Hematopoietic multipotent progenitor cell treated with erythropoietin and hydrocortisone succinate and interleukin-3 and kit ligand, for 15 days (in vitro differentiated cells): ENCODE results near the gene DGCR2.

Source experiments
- DNase-seq: peaks from one replicate; pipeline ENCODE4 v3.0.0-alpha.2; 2015; ENCODE audit warnings: low spot score

DGCR2 gene

GRCh38 chr22:19127329-19128008 is 5.3 kb upstream of the DGCR2 start:
- DNase-seq: no peak

DNA sequence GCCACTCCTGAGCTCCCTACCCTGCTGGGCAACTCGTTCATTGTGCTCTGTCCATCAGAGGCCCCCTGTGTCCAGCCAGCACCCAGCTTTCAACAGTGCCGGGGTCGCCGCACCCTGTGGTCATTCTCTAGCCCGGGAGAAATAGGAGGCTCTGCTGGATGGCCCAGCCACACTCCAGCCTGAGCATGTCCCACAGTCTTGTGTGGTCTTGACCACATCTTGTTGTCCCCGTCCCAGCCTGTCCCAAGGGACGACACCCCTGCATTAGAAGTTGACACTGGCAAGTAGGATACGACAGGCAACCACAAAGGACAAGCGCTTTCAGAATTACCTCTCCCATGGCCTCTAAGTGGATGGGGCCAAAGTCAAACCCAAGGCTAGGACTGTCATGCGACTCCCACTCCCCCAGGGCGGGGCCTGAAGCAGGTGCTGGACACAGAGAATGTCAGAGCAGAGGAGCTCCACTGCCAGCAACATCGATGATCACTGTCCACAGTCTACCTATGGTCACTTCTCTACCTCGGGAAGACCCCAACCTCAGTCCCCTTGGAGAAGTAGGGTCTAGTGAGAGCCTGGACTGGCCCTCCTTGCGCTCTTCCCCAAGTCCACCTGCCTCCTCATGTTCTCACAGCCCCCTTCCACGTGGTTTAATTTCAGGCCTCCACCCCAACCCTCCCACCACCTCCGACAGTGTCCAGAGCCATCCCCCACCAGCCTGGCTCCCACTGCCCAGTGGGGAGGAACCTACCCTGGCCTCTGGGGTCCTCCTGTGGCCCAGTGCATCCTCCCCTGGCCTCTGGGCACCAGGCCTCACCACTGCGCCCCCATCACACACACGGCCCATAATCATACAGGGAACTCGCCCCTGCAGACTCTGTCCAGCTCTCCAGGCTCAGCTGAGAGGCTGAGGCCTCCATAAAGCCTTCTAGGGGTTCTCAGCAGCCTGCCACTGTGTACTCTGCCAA is 4.4 kb upstream of the DGCR2 start:
- no peak for DNase-seq

DNA sequence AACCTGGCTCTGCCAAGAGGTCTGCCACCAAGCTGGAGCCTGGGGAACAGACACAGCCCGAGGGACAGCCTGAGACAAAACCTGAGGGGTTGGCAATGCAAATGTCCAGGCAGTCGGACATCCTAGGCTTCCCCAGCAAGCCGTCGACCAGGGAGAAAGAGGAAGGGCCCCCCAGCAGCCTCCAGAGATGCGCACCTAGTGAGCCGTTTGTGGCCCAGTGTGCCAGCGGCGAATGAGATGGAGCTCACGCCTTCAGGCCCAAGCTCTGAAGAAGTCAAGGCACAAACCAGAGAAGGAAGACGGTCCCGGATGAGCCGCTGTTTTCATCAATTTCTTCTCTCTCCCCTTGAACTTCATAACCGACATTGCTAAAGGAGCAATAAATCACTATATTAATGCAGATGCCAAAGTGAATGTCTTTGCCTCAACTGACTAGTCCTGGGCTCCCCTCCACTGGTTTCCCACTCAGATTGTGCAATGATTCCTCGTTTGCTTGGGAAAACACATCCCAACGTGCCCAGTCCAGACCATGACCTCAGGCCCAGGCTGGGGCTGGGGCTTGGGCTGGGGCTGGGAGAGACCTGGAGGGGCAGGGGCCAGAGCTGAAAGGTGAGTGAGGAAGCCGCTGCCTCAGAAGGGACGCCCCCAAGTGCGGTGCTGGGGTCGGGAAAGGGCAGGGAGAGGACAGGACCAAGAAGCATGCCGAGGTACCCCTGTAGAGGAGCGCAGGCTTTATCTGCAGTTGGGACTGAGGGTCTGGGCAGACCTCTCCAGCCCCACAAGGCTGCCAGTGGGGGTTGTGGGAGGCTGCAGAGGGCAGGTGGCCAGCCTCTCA is 3.5 kb upstream of the DGCR2 start:
- no peak for DNase-seq

DNA sequence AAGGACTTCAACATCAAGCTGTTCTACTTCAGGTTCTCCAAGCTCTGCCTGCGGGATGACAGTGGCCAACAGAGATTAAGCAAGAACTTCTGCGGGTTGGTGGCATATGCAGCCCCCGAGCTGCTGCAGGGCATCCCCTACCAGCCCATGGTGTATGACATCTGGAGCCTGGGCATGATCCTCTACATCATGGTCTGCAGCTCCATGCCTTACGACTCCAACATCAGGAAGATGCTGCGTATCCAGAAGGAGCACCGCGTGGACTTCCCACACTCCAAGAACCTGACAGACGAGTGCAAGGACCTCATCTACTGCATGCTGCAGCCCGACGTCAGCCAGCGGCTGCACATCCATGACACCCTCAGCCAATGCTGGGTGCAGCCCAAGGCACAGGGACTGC is 2.8 kb upstream of the DGCR2 start:
- no peak for DNase-seq

DNA sequence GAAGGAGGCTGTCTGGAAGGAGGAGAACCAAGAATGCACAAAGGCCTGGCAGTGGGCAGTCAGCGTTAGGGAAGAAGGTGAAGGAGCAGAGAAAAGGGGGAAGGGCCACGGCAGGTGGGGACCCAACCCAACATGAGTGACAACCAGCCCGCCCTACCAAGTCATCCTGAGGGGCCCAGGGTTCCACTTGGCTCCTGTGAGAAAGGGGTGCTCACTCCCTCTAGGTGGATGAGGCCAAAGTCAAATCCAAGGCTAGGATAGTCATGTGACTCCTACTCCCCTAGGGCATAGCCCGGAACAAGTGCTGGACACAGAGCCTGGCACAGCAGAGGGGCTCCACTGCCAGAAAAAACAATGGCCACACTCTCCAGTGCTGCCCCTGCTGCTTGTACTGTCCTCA is 2.2 kb upstream of the DGCR2 start:
- no peak for DNase-seq

DNA sequence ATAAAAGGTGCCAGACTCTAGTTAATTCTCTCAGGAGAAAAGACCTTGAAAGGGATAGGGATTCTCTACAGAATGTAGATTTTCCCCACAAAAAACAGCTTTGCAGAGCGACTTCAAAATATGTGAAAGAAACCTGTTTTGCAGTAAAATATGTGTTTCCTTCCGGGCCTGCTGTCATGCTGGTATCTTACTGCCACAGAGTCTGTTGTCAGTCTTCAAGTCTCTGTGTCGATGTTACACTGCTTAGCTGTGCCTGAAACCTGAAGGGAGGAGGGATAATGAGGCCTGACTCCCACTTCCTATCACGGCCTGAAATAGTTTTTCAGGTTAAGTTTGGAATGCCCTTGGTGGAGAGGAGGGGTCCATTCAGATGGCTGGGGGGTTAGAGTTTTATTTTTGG is 1.7 kb upstream of the DGCR2 start:
- DNase-seq: no peak

GRCh38 chr22:19122752-19123492 is 710 bp upstream of the DGCR2 start:
- DNase-seq: no peak

DNA sequence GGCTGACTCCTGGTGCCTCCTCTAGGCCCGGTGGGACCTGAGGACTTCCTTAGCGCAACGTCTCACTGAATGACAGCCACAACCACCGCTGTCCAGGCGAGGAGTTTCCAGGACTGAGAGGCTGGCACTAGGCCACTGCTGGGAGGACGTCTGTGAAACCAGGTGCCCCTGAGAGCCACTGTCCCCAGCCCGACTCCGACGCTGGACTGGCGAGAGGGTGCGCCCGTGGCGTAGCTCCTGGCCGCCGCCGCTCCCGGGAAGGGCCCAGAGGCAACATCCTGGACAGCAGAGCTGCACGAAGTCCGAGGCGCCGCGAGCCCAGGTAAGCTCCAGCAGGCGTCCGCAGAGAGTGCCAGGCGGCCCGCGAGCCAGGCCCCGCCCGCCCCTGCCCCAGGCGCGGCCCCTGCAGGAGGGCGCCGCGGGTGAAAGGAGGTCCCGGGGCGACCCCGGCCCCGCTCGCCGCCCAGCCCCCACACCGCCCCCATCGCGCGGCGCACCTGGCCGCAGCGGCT is 525 bp downstream of the DGCR2 start:
- DNase-seq: peak; percentile 38

- DNase-seq: no peak
Observed at GRCh38 chr22:19120829-19121630, 1.2 kb downstream of the DGCR2 start.

GRCh38 chr22:19119949-19120348 is 2.3 kb downstream of the DGCR2 start:
- DNase-seq: no peak

- peak; percentile 24 for DNase-seq
Observed at GRCh38 chr22:19118329-19118880, 3.8 kb downstream of the DGCR2 start.

GRCh38 chr22:19117111-19117512 is 5.1 kb downstream of the DGCR2 start:
- no peak for DNase-seq

- peak; percentile 42 for DNase-seq
Observed at GRCh38 chr22:19115628-19116027, 6.6 kb downstream of the DGCR2 start.

DNA sequence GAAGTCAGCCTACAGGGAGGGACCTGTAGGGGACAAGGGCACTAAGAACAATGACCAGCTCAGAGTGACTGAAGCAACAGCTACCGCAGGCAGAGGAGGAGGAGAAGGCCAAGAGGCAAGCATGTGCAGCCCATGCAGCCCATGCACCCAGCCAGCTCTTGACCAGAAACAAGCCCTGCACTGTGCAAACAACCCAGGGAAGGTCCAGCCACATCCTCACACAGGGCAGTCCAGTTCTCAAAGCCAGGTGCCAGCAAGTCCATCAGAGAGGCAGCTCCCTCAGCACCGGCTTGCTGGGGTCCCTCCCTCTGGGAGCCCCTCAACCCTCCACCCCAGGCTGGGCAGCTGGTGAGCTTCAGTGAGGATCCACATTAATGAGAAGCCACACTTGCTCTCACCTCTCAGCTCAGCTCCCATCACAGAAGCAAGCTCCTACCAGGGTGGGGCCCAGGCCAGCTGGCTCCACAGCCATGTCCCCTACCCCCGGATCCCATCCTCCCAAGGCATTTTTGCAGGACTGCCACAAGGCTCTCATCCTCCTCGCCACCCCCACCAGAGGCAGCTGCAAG is 7.1 kb downstream of the DGCR2 start:
- DNase-seq: no peak

- no peak for DNase-seq
Observed at GRCh38 chr22:19113429-19113828, 8.8 kb downstream of the DGCR2 start.

DNA sequence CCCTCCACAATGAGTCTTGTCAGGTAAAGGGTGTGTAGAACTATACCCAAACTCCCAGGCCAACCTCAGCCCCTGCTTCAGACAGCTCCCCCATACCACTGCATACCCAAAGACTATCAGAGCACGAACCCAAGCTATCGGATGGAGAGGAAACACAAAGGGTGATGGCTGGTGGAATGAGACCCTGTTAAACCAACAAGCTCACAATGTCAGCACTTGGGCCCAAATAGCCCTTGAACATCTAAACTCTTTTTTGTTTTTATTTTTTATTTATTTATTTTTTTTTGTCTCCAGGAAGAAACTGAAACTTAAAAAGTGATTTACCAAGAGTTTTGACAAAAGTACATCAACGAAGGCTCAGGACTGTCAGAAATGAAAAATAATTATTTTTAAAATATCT is 10.6 kb downstream of the DGCR2 start:
- no peak for DNase-seq

DNA sequence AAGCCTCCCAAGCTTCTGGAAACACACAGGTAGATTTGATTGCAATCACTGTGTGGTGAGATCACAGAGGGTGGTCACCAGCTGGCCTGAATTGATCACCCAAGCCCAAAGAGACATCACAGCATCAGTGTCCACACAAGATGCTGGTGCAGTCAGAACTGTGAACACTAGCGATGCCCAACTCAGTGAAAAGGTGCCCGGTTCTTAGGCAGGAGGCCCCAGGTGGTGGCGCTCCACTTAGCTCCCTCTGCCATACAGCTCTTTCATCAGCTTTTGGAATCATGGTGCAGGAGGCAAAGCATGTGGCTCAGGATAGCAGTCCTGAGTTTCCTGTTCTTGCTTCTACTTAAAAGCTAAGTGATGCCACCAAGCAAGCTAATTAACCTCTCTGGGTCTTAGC is 11.1 kb downstream of the DGCR2 start:
- DNase-seq: peak; percentile 15

GRCh38 chr22:19110646-19111045 is 11.6 kb downstream of the DGCR2 start:
- DNase-seq: no peak

GRCh38 chr22:19110064-19110458 is 12.2 kb downstream of the DGCR2 start:
- peak; percentile 41 for DNase-seq
